K562 (cell line): ENCODE data around the gene ARF4. TPM values are rescaled to one million over a fixed set of nuclear protein-coding genes. Genes with fewer than 3 reads are reported as not detected.

Experiments used
- ATAC-seq: fragments of 200-7000 bp; cut with Tn5 transposase; 3 replicates; pipeline ENCODE4 v1.9.1; 2020; ENCODE audit warnings: moderate library complexity
- BruUV-seq: library from RNA; stranded (reverse); fragments of 400-500 nt; replicated peaks from 2 replicates; lab custom pipeline; 2021; lab: Mats Ljungman, UMichigan
- CTCF ChIA-PET: fragments of 300-600 bp; formaldehyde crosslinking; extraction: SDS; loops from one replicate; lab custom pipeline; 2021; ENCODE audit warnings: low intra/inter-chr PET ratio; lab: Yijun Ruan, JAX
- POLR2A ChIA-PET: fragments of 300-600, 350-650 bp; sonication (Branson Sonifier 250); formaldehyde crosslinking; extraction: SDS; loops from one replicate; lab custom pipeline; 2021; ENCODE audit warnings: antibody characterized with exemption, inconsistent platforms; lab: Yijun Ruan, JAX
- DNase-seq, 4 experiments: peaks; one replicate each; pipeline versions ENCODE4 v3.0.0 to v3.0.0-alpha.2; 2011 to 2018; ENCODE audit warnings: low spot score in 3 of 4, mixed read lengths in 3 of 4; ENCODE audit errors: extremely low read depth in 1 of 4
- FAIRE-seq: peaks from 2 replicates; lab custom pipeline; 2011; peaks lifted over from hg19 to GRCh38; lab: Jason Lieb, UNC
- H2AFZ ChIP-seq: 2 replicates; pipeline ENCODE4 v1.6.0; 2011; ENCODE audit warnings: low read depth, low read length, control low read depth, inconsistent platforms
- H3K27ac ChIP-seq: fragments of 200-600 bp; 3 replicates; pipeline ENCODE4 v1.8.0; 2011; ENCODE audit warnings: low read depth, mild to moderate bottlenecking, control low read depth, inconsistent platforms, low read length, moderate library complexity, mixed read lengths; ENCODE audit errors: extremely low read depth
- H3K27me3 ChIP-seq, 2 experiments: fragments of 300-600 bp in 1 of 2; 2 replicates in 1 of 2; 3 replicates in 1 of 2; pipeline versions ENCODE4 v1.6.0 to v1.8.0; 2011; ENCODE audit warnings: inconsistent platforms in 2 of 2, low read length in 2 of 2, mild to moderate bottlenecking in 1 of 2, mixed read lengths in 1 of 2, moderate library complexity in 1 of 2; ENCODE audit not compliant: control insufficient read depth in 2 of 2, insufficient read depth in 2 of 2
- H3K36me3 ChIP-seq: fragments of 300-600 bp; 3 replicates; pipeline ENCODE4 v1.8.0; 2011; ENCODE audit warnings: mild to moderate bottlenecking, low read length, inconsistent platforms; ENCODE audit not compliant: control insufficient read depth, insufficient read depth
- H3K4me1 ChIP-seq, 2 experiments: fragments of 200-600 bp in 1 of 2; replicated peaks in 1 of 2; 2 replicates in 1 of 2; 3 replicates in 1 of 2; pipeline versions ENCODE4 v1.5.1 to v1.8.0; 2011; ENCODE audit warnings: inconsistent platforms in 2 of 2, low read length in 2 of 2, mild to moderate bottlenecking in 1 of 2, mixed read lengths in 1 of 2, moderate library complexity in 1 of 2; ENCODE audit not compliant: control insufficient read depth in 2 of 2, insufficient read depth in 2 of 2
- H3K4me2 ChIP-seq: 2 replicates; pipeline ENCODE4 v1.6.1; 2011; ENCODE audit warnings: low read length, control low read depth, inconsistent platforms, mixed read lengths; ENCODE audit not compliant: insufficient read depth
- H3K4me3 ChIP-seq: fragments of 200-600 bp; sonication (generic), shearing (Covaris generic); 2 replicates; pipeline ENCODE4 v1.5.1; 2016; ENCODE audit warnings: control low read depth, inconsistent platforms
- H3K79me2 ChIP-seq: fragments of 200-600 bp; 3 replicates; pipeline ENCODE4 v1.8.0; 2011; ENCODE audit warnings: low read length, inconsistent platforms; ENCODE audit not compliant: control insufficient read depth, insufficient read depth
- H3K9ac ChIP-seq, 2 experiments: 2 replicates each; pipeline versions ENCODE4 v1.6.0 to v1.6.1; 2011; ENCODE audit warnings: low read depth in 2 of 2, low read length in 2 of 2, control low read depth in 1 of 2, inconsistent platforms in 1 of 2, mild to moderate bottlenecking in 1 of 2, mixed read lengths in 1 of 2; ENCODE audit not compliant: insufficient read depth in 1 of 2
- H3K9me1 ChIP-seq: one replicate; pipeline ENCODE4 v1.6.0; 2011; ENCODE audit warnings: inconsistent platforms, mild to moderate bottlenecking, low read length, moderate library complexity; ENCODE audit not compliant: control insufficient read depth, insufficient read depth
- H3K9me3 ChIP-seq: replicated peaks from 2 replicates; pipeline ENCODE4 v1.5.1; 2011; ENCODE audit warnings: low read depth, low read length, inconsistent platforms; ENCODE audit not compliant: control insufficient read depth, insufficient read depth
- H4K20me1 ChIP-seq: replicated peaks from 2 replicates; pipeline ENCODE4 v1.6.1; 2011; ENCODE audit warnings: low read length, inconsistent platforms, mixed read lengths; ENCODE audit not compliant: control insufficient read depth, insufficient read depth
- CCAR2 ChIP-seq: fragments of 200-400 bp; formaldehyde crosslinking; IDR thresholded peaks from 2 replicates; pipeline ENCODE4 v1.6.1; 2017; ENCODE audit warnings: mild to moderate bottlenecking, low read depth, low read length
- KDM5B ChIP-seq: fragments of 200-600 bp; sonication (generic); IDR thresholded peaks from 2 replicates; pipeline ENCODE4 v1.6.1; 2012; ENCODE audit warnings: low read depth, mild to moderate bottlenecking, moderate library complexity, low read length, control low read depth, inconsistent platforms; ENCODE audit not compliant: insufficient replicate concordance
- MEIS2 ChIP-seq: fragments of 450-650 bp; IDR thresholded peaks from 2 replicates; pipeline ENCODE4 v1.6.1; 2014; ENCODE audit warnings: mild to moderate bottlenecking; ENCODE audit not compliant: partially characterized antibody
- RHOXF2B ChIP-seq: fragments of 250-450 bp; sonication (Bioruptor Pico); conservative IDR thresholded peaks from 2 replicates; pipeline ENCODE4 v1.5.1; 2021
- SMAD3 ChIP-seq: fragments of 450-650 bp; formaldehyde crosslinking; conservative IDR thresholded peaks from 2 replicates; pipeline ENCODE4 v1.4.0; 2020; ENCODE audit warnings: mild to moderate bottlenecking
- TAL1 ChIP-seq: fragments of 450-650 bp; IDR thresholded peaks from 2 replicates; pipeline ENCODE4 v1.6.1; 2016; ENCODE audit warnings: mild to moderate bottlenecking
- ZBTB33 ChIP-seq: sonication (generic); formaldehyde crosslinking; IDR thresholded peaks from 2 replicates; pipeline ENCODE4 v1.8.1; 2023; ENCODE audit warnings: mild to moderate bottlenecking, missing genetic modification reagents
- ZNF134 ChIP-seq: fragments of 250-450 bp; sonication (Bioruptor Pico); conservative IDR thresholded peaks from 2 replicates; pipeline ENCODE4 v1.4.0; 2020
- ZNF354B ChIP-seq: fragments of 250-450 bp; sonication (Bioruptor Pico); IDR thresholded peaks from 2 replicates; pipeline ENCODE4 v1.4.0; 2020
- ZNF551 ChIP-seq: fragments of 250-450 bp; sonication (Bioruptor Pico); IDR thresholded peaks from 2 replicates; pipeline ENCODE4 v1.5.0; 2021; ENCODE audit warnings: mild to moderate bottlenecking, moderate library complexity
- WGBS: fragments of 100-300 bp; shearing (Covaris generic); methylation state at CpG from one replicate; pipeline ENCODE4 v1.1.6; 2016; ENCODE audit warnings: low coverage, mixed read lengths; ENCODE audit not compliant: insufficient coverage; ENCODE audit errors: missing lambda C conversion rate; 5-methylcytosine and 5-hydroxymethylcytosine counted together
- in situ Hi-C: fragments of 300-500 bp; cut with MboI; formaldehyde crosslinking; loops from 4 replicates; pipeline ENCODE4 v1.15.0; 2018; ENCODE audit warnings: inconsistent platforms, mixed read lengths
- intact Hi-C: fragments of 100-400 bp; cut with micrococcal nuclease; formaldehyde crosslinking; loops from 2 replicates; pipeline ENCODE4 v1.14.2; 2022
- polyA plus RNA-seq, 8 experiments: library from polyadenylated mRNA; depleted of rRNA in 4 of 8; stranded (reverse) in 5 of 8; unstranded in 3 of 8; fragments of >200 nt; fragmentation: Nextera tagmentation in 2 of 8; fragmentation: Illumina TruSeq in 1 of 8; extraction: Ambion mirVana in 2 of 8; extraction: Trizol in 1 of 8; gene quantifications; 2 replicates each; pipeline versions ENCODE4 v1.2.1 to v1.2.3, GENCODE V29; 2011 to 2014; ENCODE audit warnings: inconsistent platforms in 1 of 8, missing spikeins in 1 of 8
- total RNA-seq, 7 experiments: library from RNA; depleted of rRNA in 6 of 7; stranded (reverse); fragments of >200 nt in 6 of 7; fragmentation: Illumina TruSeq in 2 of 7; extraction: Trizol in 2 of 7; gene quantifications; 2 replicates each; pipeline versions ENCODE4 v1.2.1 to v1.2.3, GENCODE V29; 2011 to 2021; ENCODE audit warnings: low replicate concordance in 1 of 7
- TF ChIP-seq, protein P1 (sequence below): sonication (generic); formaldehyde crosslinking; IDR thresholded peaks from 2 replicates; pipeline ENCODE4 v1.8.0; 2022; ENCODE audit warnings: mild to moderate bottlenecking, missing genetic modification reagents
- TF ChIP-seq, protein P2 (sequence below): fragments of 450-650 bp; IDR thresholded peaks from 2 replicates; pipeline ENCODE4 v1.6.1; 2016; ENCODE audit warnings: antibody characterized with exemption

Gene ARF4
- total and polyA plus RNA-seq, 9 of the 15 experiments (the other 6 are each of a cell fraction or from before 2014, with no cell fraction given) = 41.1 to 273 (median 83.8) TPM

DNA sequence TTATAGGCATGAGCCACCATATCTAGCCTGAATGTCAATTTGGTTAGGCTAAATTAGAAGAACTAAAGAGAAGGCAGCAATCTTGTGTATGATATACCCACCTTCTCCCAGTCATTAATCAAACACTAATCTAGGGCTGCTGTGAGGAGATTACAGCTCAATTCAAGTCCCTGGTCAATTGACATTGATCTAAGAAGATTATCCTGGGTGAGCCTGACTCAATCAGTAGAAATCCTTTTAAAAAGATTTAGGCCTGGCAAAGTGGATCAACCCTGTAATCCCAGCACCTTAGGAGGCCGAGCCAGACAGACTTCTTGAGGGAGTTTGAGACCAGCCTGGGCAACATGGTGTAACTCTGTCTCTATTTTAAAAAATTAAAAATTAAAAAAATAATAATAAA is 50.5 kb downstream of the ARF4 start:
- CTCF ChIA-PET = no interaction called here
- POLR2A ChIA-PET = interaction anchor here (0.7 to 0.9 kb wide), 2 partner anchors 10 to 53 kb away, joined by 3 read pairs; partner anchors contain the start of gene PDE12
- Histone ChIP-seq H3K9ac (no peak overlapping the region), H3K4me1 (peaks cover 3% of the 10 kb centered on the region in 2 experiments; a peak in 3 of 5 replicates), H3K4me2 (no peak overlapping the region), H3K4me3 (no peak overlapping the region), H4K20me1 (no peaks in the 10 kb centered on the region), H3K27ac (no peak overlapping the region), H3K9me1 (no peaks in the 10 kb centered on the region), H3K36me3 (no peaks in the 10 kb centered on the region), H2AFZ (no peak overlapping the region), H3K79me2 (no peaks in the 10 kb centered on the region), H3K27me3 (peaks cover 0 to 7% of the 10 kb centered on the region in 2 experiments; a peak in 1 of 5 replicates), H3K9me3 (no peaks in the 10 kb centered on the region)
- WGBS = 23% methylated on average over 1 of the region's 1 CpG
- intact Hi-C loops = no loop called here
- in situ Hi-C loops = no loop called here
- TF ChIP-seq ZNF134 (CRISPR knock-in tag) (peak; percentile 92), TAL1 (0 out of 2 replicates have a peak, but pooled peaks have one; percentile 14), RHOXF2B (CRISPR knock-in tag) (no peak), MEIS2 (peak; percentile 48), ZNF354B (CRISPR knock-in tag) (no peak)
- BruUV-seq = no TSS peak
- no peak for FAIRE-seq
- no peak for ATAC-seq
- DNase-seq = no peak

GRCh38 chr3:57545636-57546268 is 51.4 kb downstream of the ARF4 start:
- H3K27me3 ChIP-seq = peaks cover 0 to 7% of the 10 kb centered on the region in 2 experiments; a peak in 1 of 5 replicates
- FAIRE-seq = no peak
- no peak for ATAC-seq
- WGBS = 28% methylated on average over 6 of the region's 7 CpGs
- no peaks in the 10 kb centered on the region for H3K9me3 ChIP-seq
- H3K36me3 ChIP-seq = no peaks in the 10 kb centered on the region
- H4K20me1 ChIP-seq = no peaks in the 10 kb centered on the region
- ChIA-PET CTCF (no interaction called here), POLR2A (interaction anchor here (0.7 to 0.9 kb wide), 3 partner anchors 11 to 53 kb away, joined by 3 to 6 read pairs (median 3); partner anchors contain the start of gene PDE12)
- H3K4me1 ChIP-seq = peaks cover 3% of the 10 kb centered on the region in 2 experiments; a peak in 3 of 5 replicates
- H3K79me2 ChIP-seq = no peaks in the 10 kb centered on the region
- no peak overlapping the region for H3K4me3 ChIP-seq
- no peak overlapping the region for H2AFZ ChIP-seq
- in situ Hi-C loops (no loop called here), intact Hi-C loops (no loop called here)
- no peaks in the 10 kb centered on the region for H3K9me1 ChIP-seq
- no peak overlapping the region for H3K9ac ChIP-seq
- no peak overlapping the region for H3K4me2 ChIP-seq
- H3K27ac ChIP-seq = no peak overlapping the region
- no peak for DNase-seq
- BruUV-seq = no TSS peak
- no peak for TF ChIP-seq KDM5B
- TF ChIP-seq, protein P1, sequence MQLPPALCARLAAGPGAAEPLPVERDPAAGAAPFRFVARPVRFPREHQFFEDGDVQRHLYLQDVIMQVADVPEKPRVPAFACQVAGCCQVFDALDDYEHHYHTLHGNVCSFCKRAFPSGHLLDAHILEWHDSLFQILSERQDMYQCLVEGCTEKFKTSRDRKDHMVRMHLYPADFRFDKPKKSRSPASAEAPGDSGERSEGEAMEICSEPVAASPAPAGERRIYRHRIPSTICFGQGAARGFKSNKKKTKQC (CRISPR knock-in tag) = no peak
- TF ChIP-seq CCAR2 = no peak
- no peak for TF ChIP-seq SMAD3 (CRISPR knock-in tag)
- no peak for TF ChIP-seq ZNF551 (CRISPR knock-in tag)
- TF ChIP-seq, protein P2, sequence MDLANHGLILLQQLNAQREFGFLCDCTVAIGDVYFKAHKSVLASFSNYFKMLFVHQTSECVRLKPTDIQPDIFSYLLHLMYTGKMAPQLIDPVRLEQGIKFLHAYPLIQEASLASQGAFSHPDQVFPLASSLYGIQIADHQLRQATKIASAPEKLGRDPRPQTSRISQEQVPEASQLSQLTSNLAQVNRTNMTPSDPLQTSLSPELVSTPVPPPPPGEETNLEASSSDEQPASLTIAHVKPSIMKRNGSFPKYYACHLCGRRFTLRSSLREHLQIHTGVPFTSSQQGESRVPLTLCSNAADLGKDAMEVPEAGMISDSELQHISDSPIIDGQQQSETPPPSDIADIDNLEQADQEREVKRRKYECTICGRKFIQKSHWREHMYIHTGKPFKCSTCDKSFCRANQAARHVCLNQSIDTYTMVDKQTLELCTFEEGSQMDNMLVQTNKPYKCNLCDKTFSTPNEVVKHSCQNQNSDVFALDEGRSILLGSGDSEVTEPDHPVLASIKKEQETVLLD = no peak
- no peak for TF ChIP-seq ZBTB33 (CRISPR knock-in tag)
